Naive thymus-derived CD8-positive, alpha-beta T cell (primary cell): ENCODE results near the gene TRIM47. TPM values are rescaled to one million over a fixed set of nuclear protein-coding genes. Genes with fewer than 3 reads are reported as not detected.

ENCODE experiments used
- ATAC-seq, 2 donors: fragments of 150-1000 bp; cut with Tn5 transposase in 1 of 2; sonication (Bioruptor Pico), chemical (Tn5 transposase) in 1 of 2; 1 replicate in 1 of 2; 2 replicates in 1 of 2; pipeline ENCODE4 v1.10.0; 2021; ENCODE audit warnings: mild to moderate bottlenecking in 2 of 2, moderate library complexity in 2 of 2
- POLR2A ChIA-PET: fragments of 350-600 bp; sonication (Branson Sonifier 250); formaldehyde crosslinking; loops from one replicate; lab custom pipeline; 2021; ENCODE audit warnings: antibody characterized with exemption; lab: Charles Lee
- DNase-seq, 10 donors: peaks; one replicate each; pipeline versions ENCODE4 v3.0.0 to v3.0.0-alpha.2; 2020 to 2022
- H3K27ac Mint-ChIP-seq, 10 donors: one replicate each; pipeline ENCODE4 v1.8.0; 2020 to 2022; ENCODE audit warnings: mild to moderate bottlenecking in 10 of 10, mixed read lengths in 10 of 10, moderate library complexity in 4 of 10, inconsistent platforms in 1 of 10
- H3K27me3 Mint-ChIP-seq, 5 donors: one replicate each; pipeline ENCODE4 v1.8.0; 2021 to 2022; ENCODE audit warnings: mixed read lengths in 5 of 5
- H3K36me3 Mint-ChIP-seq, 3 donors: one replicate each; pipeline ENCODE4 v1.8.0; 2020 to 2022; ENCODE audit warnings: mixed read lengths in 3 of 3, mild to moderate bottlenecking in 2 of 3, inconsistent platforms in 1 of 3
- H3K4me1 Mint-ChIP-seq, 4 donors: one replicate each; pipeline ENCODE4 v1.8.0; 2021 to 2022; ENCODE audit warnings: mixed read lengths in 4 of 4
- H3K4me3 Mint-ChIP-seq, 10 donors: one replicate each; pipeline ENCODE4 v1.8.0; 2020 to 2022; ENCODE audit warnings: mild to moderate bottlenecking in 10 of 10, mixed read lengths in 10 of 10, moderate library complexity in 6 of 10, inconsistent platforms in 1 of 10
- H3K9me3 Mint-ChIP-seq, 9 donors: one replicate each; pipeline ENCODE4 v1.8.0; 2020 to 2022; ENCODE audit warnings: mixed read lengths in 9 of 9, mild to moderate bottlenecking in 3 of 9, inconsistent platforms in 1 of 9, moderate library complexity in 1 of 9
- polyA plus RNA-seq, 3 donors: library from polyadenylated mRNA; unstranded; fragments of 300-500 nt; fragmentation: Illumina TruSeq; gene quantifications; one replicate each; pipeline ENCODE4 v1.2.3, GENCODE V29; 2021
- total RNA-seq, 8 experiments: library from RNA in 2 of 8; stranded (reverse) in 2 of 8; gene quantifications; one replicate each; pipeline ENCODE4 v1.2.3 and lab custom pipeline; 2021 to 2026

Gene TRIM47
- total and polyA plus RNA-seq, 5 experiments from 2014 or later: 1.9 to 9.9 (median 8.5) TPM

DNA sequence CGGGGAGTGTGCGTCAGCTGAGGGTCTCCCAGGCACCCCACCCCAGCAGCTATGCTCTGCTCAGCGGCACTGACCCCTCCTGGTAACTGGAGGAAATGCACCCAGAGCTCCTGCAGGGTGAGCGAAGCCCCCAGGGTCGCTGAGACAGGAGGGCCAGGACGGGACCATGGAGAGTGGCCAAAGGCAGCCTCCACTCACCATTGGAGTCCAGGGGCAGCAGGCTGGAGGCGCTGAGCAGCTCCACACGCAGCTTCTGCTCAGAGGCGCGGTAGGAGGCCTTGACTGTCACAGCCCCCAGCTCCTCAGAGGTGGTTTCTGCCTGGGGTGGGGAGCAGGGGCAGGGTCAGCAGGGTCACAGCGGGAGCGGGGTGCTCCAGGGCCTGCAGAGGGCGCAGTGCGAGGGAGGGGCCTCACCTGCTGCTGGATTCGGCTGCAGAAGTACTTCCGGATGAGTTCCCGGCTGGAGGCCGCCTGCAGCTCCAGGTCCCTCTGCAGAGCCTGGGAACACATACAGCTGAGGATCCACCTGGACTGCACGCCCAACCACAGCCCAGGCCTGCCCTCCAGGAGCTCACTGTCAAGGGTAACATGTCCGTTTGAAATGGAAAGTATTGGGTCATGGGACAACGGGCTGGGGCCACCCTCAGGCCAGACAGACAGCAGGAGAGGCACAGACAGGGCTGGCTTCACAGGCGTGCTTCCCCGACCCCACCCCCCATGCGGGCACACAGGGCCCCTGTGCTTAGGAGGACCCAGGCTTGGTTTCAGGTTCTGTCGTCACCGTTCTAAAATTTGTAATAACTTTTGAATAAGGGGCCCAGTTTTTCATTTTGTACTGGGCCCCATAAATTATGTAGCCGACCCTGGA, 48.0 kb downstream of the TRIM47 start:
- H3K4me1 Mint-ChIP-seq: peaks cover 14 to 53% (median 46%) of the 10 kb centered on the region in 4 donors
- no peaks in the 10 kb centered on the region for H3K9me3 Mint-ChIP-seq
- H3K36me3 Mint-ChIP-seq: peaks cover 0 to 47% (median 2%) of the 10 kb centered on the region in 3 donors
- peak overlapping the region in 9 of 10 donors; percentile 9 to 78 (median 57) for H3K27ac Mint-ChIP-seq
- no peak for ATAC-seq
- POLR2A ChIA-PET: interaction anchor here (0.6 to 8.3 kb wide), 10 partner anchors 8 to 77 kb away, joined by 3 to 74 read pairs (median 6); partner anchors contain the start of genes UNC13D, UNK and WBP2
- peak overlapping the region in 1 of 10 donors; percentile 54 for H3K4me3 Mint-ChIP-seq
- no peaks in the 10 kb centered on the region for H3K27me3 Mint-ChIP-seq
- DNase-seq: peak in 6 of 10 donors; percentile 22 to 71 (median 34)

DNA sequence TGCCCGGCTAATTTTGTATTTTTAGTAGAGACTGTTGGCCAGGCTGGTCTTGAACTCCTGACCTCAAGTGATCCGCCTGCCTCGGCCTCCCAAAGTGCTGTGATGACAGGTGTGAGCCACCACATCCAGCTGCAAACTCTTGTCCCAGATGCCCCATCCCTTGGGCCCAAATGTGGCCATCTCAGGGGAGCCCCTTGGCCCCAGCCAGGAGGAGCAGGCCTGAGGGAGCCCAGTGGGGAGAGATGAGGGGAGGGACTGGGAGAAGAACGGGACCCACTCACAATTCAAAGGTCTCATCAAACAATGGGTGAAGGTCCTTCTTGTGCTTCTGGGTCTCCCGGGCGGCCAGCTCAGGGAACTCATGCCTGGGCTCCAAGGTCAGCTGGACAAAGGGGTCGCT, 48.6 kb downstream of the TRIM47 start:
- Mint-ChIP-seq H3K27me3 (no peaks in the 10 kb centered on the region), H3K4me3 (no peak overlapping the region), H3K4me1 (peaks cover 14 to 52% (median 42%) of the 10 kb centered on the region in 4 donors), H3K9me3 (no peaks in the 10 kb centered on the region), H3K27ac (peak overlapping the region in 5 of 10 donors; percentile 45 to 68 (median 57)), H3K36me3 (peaks cover 0 to 44% (median 2%) of the 10 kb centered on the region in 3 donors)
- peak in 1 of 10 donors; percentile 50 for DNase-seq
- ATAC-seq: no peak
- POLR2A ChIA-PET: interaction anchor here (0.6 to 8.3 kb wide), 9 partner anchors 9 to 76 kb away, joined by 3 to 74 read pairs (median 7); partner anchors contain the start of genes UNC13D, UNK and WBP2

DNA sequence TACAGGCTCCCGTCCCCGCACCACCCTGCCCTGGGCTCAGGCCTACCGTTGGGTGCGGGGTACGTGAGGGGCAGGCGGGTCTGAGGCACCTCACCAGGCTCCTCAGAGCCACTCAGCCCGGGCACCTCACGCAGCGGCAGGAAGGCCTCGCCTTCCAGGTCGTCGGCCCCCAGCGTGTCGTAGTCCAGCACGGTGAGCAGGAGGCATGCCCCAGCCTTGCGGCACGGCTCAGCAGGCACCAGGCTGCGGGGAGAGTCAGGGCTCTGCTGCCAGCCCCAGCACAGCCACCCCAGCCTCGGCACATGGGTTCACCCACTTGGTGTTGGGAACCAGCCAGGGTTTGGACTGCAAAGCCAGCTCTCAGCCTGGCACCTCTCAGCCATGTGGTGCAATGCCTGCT, 49.6 kb downstream of the TRIM47 start:
- DNase-seq (peak in 1 of 10 donors; percentile 55), ATAC-seq (no peak)
- Mint-ChIP-seq H3K4me1 (peaks cover 11 to 44% (median 32%) of the 10 kb centered on the region in 4 donors), H3K27me3 (no peaks in the 10 kb centered on the region), H3K4me3 (no peak overlapping the region), H3K9me3 (no peaks in the 10 kb centered on the region), H3K36me3 (peaks cover 0 to 40% (median 2%) of the 10 kb centered on the region in 3 donors), H3K27ac (no peak overlapping the region)
- POLR2A ChIA-PET: interaction anchor here (0.6 to 3.6 kb wide), 10 partner anchors 9 to 75 kb away, joined by 3 to 25 read pairs (median 7); partner anchors contain the start of genes TRIM47, UNC13D, UNK and WBP2

DNA sequence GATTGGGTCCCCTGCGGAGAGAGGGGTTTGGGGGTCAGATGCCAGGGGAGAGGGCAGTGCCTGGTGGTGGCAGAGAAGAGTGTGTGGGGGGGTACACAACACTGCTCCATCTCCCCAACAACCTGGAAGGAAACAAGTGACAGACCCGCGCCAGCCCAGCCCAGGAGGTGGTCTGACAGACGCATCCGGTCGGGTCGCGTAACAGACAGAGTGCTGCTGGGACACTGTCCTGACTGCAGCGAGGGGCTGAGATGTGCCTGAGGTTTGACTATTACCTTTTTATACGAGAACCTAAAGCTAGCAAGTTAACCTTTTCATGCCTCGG, 50.3 kb downstream of the TRIM47 start:
- Mint-ChIP-seq H3K27me3 (no peaks in the 10 kb centered on the region), H3K36me3 (peaks cover 0 to 39% (median 2%) of the 10 kb centered on the region in 3 donors), H3K9me3 (no peaks in the 10 kb centered on the region), H3K4me1 (peaks cover 7 to 37% (median 25%) of the 10 kb centered on the region in 4 donors), H3K27ac (peak overlapping the region; percentile 25 to 93 (median 84)), H3K4me3 (peak overlapping the region; percentile 22 to 79 (median 63))
- POLR2A ChIA-PET: interaction anchor here (0.5 to 3.6 kb wide), 12 partner anchors 9 to 75 kb away, joined by 3 to 25 read pairs (median 5); partner anchors contain the start of genes TRIM47, UNC13D, UNK and WBP2
- ATAC-seq (peak; percentile 25 to 27), DNase-seq (peak in 1 of 10 donors; percentile 27)

DNA sequence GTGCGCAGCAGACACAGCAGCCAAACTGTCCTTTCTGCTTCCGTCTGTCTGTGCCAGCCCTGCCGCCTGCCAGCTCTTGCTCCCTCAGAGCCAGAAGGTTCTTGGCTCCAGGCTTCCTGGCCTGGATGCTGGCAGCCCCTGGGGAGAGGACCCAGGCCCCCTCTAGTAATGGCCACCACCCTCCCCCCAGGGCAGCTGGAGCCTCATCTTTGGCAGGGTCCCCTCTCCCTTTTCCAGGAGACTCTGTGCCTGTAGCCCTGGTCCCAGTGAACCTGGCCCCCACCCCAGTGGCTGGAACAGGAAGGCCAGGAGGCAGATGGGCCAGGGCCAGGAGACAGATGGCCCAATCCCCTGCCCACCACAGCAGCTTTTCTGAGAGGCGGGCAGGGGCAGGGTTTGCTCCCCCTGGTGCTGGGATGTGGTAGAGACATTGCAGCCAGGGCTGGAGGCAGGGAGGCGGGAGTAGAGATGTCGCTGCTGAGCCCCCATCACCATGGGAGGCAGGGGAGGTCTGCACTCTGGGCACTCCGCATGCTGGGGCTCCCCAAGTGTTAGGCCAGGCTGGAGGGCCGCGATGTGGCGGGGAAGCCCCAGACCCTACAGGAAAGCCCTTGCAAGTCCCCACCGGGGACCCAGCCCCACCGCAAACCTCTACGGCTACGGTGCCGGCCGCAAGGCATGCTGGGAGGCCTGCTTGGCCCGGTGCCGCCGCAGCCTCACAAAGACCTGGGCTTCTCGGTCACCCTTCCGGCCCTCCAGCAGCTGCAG, 50.9 kb downstream of the TRIM47 start:
- H3K27me3 Mint-ChIP-seq: no peaks in the 10 kb centered on the region
- peaks cover 0 to 39% (median 2%) of the 10 kb centered on the region in 3 donors for H3K36me3 Mint-ChIP-seq
- peak overlapping the region; percentile 52 to 79 (median 63) for H3K4me3 Mint-ChIP-seq

DNA sequence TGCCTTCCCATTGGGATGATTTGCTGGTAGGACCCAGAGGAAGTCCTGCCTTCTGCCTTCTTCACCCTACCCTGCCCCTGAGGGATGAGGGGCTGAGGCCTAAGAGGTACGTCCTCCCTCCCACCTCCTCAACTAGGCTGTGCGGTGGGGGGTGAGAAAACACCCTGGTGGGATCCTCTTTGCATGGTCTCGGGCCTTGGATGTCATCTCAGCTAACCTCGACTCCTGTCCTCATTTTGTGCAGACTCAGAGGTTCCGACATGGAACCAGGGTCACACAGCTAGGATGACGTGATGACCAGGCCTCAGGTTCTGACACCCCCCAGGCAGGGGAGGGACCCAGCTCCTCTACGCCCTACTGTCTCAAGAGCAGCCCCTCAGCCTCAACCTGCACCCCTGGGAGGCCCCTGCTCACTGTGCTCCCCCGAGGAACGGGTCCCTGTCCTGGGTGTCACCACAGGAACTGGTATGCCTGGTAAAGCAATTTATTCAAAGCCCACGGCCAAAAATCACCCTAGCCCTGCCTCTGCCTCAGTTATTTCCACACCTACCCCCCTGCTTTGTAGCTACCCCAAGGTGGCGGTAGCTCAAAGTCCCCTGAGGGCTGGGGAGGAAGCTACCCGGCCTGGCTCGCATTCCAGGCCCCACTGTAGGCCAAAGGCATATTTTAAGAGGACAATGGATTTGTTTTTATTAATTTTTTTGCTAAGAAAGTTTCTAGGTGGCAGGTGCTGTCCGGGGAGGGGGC, 51.6 kb downstream of the TRIM47 start:
- no peaks in the 10 kb centered on the region for H3K27me3 Mint-ChIP-seq
- H3K27ac Mint-ChIP-seq: peak overlapping the region in 9 of 10 donors; percentile 65 to 90 (median 84)
- H3K4me3 Mint-ChIP-seq: peak overlapping the region in 7 of 10 donors; percentile 10 to 67 (median 22)
- ATAC-seq (no peak), DNase-seq (no peak)
- peaks cover 0 to 39% (median 2%) of the 10 kb centered on the region in 3 donors for H3K36me3 Mint-ChIP-seq
- POLR2A ChIA-PET: interaction anchor here (0.8 to 3.6 kb wide), 14 partner anchors 10 to 73 kb away, joined by 3 to 25 read pairs (median 5); partner anchors contain the start of genes TRIM47, UNC13D, UNK and WBP2
- no peaks in the 10 kb centered on the region for H3K9me3 Mint-ChIP-seq
- H3K4me1 Mint-ChIP-seq: peaks cover 6 to 35% (median 22%) of the 10 kb centered on the region in 4 donors

More for the DNA sequence above, 50.9 kb downstream of the TRIM47 start:
- H3K4me1 Mint-ChIP-seq: peaks cover 6 to 33% (median 20%) of the 10 kb centered on the region in 4 donors
- H3K9me3 Mint-ChIP-seq: no peaks in the 10 kb centered on the region
- POLR2A ChIA-PET: interaction anchor here (0.8 to 3.6 kb wide), 14 partner anchors 10 to 74 kb away, joined by 3 to 25 read pairs (median 5); partner anchors contain the start of genes TRIM47, UNC13D, UNK and WBP2
- peak; percentile 47 to 82 (median 58) for DNase-seq
- peak overlapping the region; percentile 25 to 93 (median 84) for H3K27ac Mint-ChIP-seq
- ATAC-seq: peak; percentile 68 to 70

DNA sequence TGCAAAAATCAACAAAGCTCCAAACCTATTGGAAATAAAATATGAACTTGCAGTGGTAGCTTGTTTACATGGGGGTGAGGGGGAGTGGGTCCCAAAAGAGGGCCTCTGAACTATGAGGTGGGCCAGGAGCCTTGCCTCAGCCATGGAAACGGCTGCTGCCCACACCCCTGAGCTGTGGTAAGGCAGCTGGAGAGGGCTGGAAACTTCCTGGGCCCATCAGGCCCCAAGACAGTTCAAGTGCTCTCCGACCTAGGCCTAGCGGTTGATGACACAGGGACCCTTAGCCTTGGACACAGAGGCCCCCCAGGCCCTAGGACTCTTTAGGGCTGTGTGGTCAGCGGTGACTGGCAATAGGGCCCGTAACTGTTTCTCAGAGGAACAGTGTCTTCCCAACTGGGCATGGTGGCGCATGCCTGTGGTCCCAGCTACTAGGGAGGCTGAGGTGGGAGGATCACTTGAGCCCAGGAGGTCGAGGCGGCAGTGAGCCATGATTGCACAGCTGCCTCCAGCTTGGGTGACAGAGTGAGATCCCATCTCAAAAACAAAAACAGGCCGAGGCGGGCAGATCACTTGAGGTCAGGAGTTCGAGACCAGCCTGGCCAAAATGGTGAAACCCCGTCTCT, 52.5 kb downstream of the TRIM47 start:
- H3K36me3 Mint-ChIP-seq: peaks cover 0 to 38% (median 2%) of the 10 kb centered on the region in 3 donors
- POLR2A ChIA-PET: interaction anchor here (0.5 to 3.6 kb wide), 15 partner anchors 9 to 608 kb away, joined by 3 to 25 read pairs (median 4); partner anchors contain the start of genes UNC13D, UNK and WBP2
- ATAC-seq (no peak), DNase-seq (no peak)
- no peaks in the 10 kb centered on the region for H3K27me3 Mint-ChIP-seq
- H3K4me1 Mint-ChIP-seq: peaks cover 11 to 41% (median 29%) of the 10 kb centered on the region in 4 donors
- no peaks in the 10 kb centered on the region for H3K9me3 Mint-ChIP-seq
- H3K27ac Mint-ChIP-seq: peak overlapping the region in 7 of 10 donors; percentile 27 to 86 (median 66)
- no peak overlapping the region for H3K4me3 Mint-ChIP-seq

DNA sequence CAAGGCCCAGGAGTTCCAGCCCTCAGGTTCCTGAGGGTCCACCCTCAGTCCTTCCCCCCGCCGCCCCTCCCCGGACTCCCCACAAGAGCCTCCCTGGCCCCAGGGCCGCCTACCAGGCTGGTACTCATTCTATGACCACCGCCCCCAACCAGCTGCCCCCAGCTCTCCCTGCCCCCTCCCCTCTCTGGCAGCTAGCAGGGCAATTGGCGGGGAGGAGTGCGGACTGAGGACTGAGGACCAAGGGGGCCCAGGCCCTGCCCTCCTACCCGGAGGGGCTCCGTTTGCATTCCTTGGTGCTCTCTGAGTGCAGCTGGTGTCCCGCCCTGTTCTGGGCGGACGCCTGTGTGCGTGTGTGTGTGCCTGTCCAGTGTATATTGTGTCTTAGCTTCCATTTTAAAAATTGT, 53.2 kb downstream of the TRIM47 start:
- Mint-ChIP-seq H3K9me3 (no peaks in the 10 kb centered on the region), H3K4me1 (peaks cover 9 to 42% (median 29%) of the 10 kb centered on the region in 4 donors), H3K36me3 (peaks cover 0 to 33% (median 2%) of the 10 kb centered on the region in 3 donors), H3K27ac (peak overlapping the region in 8 of 10 donors; percentile 55 to 86 (median 78)), H3K4me3 (peak overlapping the region in 1 of 10 donors; percentile 14), H3K27me3 (no peaks in the 10 kb centered on the region)
- DNase-seq (no peak), ATAC-seq (no peak)
- POLR2A ChIA-PET: interaction anchor here (0.6 to 2.3 kb wide), 8 partner anchors 9 to 609 kb away, joined by 3 to 8 read pairs (median 4); partner anchors contain the start of gene UNC13D

DNA sequence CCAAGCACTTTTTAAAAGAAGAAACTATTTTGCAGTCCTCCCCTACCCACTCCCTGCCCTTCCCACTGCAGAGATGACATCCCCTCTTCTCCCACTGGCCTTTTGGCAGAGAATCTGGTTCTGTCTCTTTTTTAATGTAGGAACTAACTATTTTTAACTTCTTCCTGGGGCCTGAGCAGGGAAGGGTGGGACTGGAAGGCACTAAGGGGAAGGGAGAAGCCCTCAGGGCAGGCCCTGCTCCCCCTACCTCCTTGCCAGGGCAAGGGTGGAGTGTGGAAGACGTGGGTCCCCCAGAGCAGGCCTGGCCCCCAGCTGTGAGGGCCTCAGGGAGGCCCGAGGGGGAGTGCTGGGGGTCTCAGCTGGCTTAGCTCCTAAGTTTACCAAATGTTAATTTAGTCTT, 53.7 kb downstream of the TRIM47 start:
- Mint-ChIP-seq H3K27ac (peak overlapping the region in 4 of 10 donors; percentile 8 to 53 (median 24)), H3K27me3 (no peaks in the 10 kb centered on the region), H3K9me3 (no peaks in the 10 kb centered on the region), H3K4me1 (peaks cover 9 to 42% (median 29%) of the 10 kb centered on the region in 4 donors), H3K4me3 (no peak overlapping the region), H3K36me3 (peaks cover 0 to 33% (median under 1%) of the 10 kb centered on the region in 3 donors)
- DNase-seq (no peak), ATAC-seq (no peak)
- POLR2A ChIA-PET: interaction anchor here (0.8 to 2.3 kb wide), 4 partner anchors 10 to 48 kb away, joined by 3 to 8 read pairs (median 6); partner anchors contain the start of gene UNC13D
